H54 (cell line): ENCODE results near the gene CFAP107.
"Not testable (repeated sequence)": the region's sequence is repeated elsewhere in the genome, so short reads cannot be mapped to it uniquely, and the experiment has no call there.

ENCODE experiments used
- DNase-seq: peaks from one replicate; pipeline ENCODE4 v3.0.0; 2011; ENCODE audit warnings: low spot score, mixed read lengths; ENCODE audit not compliant: insufficient read length
- FAIRE-seq: peaks from 3 replicates; lab custom pipeline; 2011; peaks lifted over from hg19 to GRCh38; lab: Jason Lieb, UNC
- POLR2A ChIP-seq: IDR thresholded peaks from 2 replicates; pipeline ENCODE4 v1.6.1; 2011; ENCODE audit warnings: low read depth, mild to moderate bottlenecking, low read length

The CFAP107 gene

GRCh38 chr1:12717301-12717838, 28.6 kb upstream of the CFAP107 start:
- DNase-seq (no peak), FAIRE-seq (no peak)
- no peak for TF ChIP-seq POLR2A

GRCh38 chr1:12722626-12723025, 23.4 kb upstream of the CFAP107 start:
- no peak for TF ChIP-seq POLR2A
- no peak for DNase-seq
- FAIRE-seq, result no peak

- DNase-seq (no peak), FAIRE-seq (no peak)
- no peak for TF ChIP-seq POLR2A
These were observed 17.6 kb upstream of the CFAP107 start for GRCh38 chr1:12728391-12728790.

GRCh38 chr1:12730156-12730555, 15.8 kb upstream of the CFAP107 start:
- FAIRE-seq (no peak), DNase-seq (no peak)
- no peak for TF ChIP-seq POLR2A

DNA sequence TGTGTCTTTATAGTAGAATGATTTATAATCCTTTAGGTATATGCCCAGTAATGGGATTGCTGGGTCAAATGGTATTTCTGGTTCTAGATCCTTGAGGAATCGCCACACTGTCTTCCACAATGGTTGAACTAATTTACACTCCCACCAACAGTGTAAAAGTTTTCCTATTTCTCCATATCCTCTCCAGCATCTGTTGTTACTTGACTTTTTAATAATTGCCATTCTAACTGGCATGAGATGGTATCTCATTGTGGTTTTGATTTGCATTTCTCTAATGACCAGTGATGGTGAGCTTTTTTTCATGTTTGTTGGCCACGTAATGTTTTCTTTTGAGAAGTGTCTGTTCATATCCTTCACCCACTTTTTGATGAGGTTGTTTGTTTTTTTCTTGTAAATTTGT, 14.9 kb upstream of the CFAP107 start:
- FAIRE-seq, DNase-seq: not testable (repeated sequence)

- FAIRE-seq (no peak), DNase-seq (no peak)
- TF ChIP-seq POLR2A, result no peak
These were observed 11.3 kb upstream of the CFAP107 start for GRCh38 chr1:12734651-12735050.

DNA sequence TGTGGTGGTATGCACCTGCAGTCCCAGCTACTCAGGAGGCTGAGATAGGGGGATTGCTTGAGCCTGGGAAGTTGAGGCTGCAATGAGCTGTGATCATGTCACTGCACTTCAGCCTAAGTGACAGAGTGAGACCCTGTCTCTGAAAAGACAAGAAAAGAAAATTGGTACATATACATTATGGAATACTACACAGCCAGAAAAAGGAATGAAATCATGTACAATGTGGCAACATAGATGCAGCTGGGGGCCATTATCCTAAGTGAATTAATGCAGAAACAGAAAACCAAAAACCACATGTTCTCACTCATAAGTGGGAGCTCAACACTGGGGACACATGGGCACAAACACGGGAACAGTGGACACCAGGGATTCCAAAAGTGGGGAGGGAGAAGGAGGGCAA, 7.1 kb upstream of the CFAP107 start:
- TF ChIP-seq POLR2A, result no peak
- DNase-seq (no peak), FAIRE-seq (no peak)

DNA sequence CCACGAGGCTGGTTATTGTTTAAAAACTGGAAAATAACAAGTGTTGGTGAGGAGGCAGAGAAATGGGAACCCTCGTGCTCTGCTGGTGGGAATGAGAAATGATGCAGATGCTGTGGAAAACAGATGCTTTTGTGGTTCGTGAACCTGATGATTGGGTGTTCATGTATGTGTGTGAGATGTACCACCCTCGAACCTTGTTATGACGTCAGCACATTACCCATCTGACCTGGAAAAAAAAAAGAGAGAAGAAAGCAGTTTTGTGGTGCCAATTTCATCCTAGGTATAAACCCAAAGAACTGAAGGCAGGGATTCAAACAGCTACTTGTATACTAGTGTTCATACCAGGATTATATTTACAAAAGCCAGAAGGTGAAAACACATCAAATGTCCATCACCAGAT, 6.4 kb upstream of the CFAP107 start:
- no peak for TF ChIP-seq POLR2A
- FAIRE-seq, result no peak
- no peak for DNase-seq

- FAIRE-seq, result no peak
- no peak for DNase-seq
- TF ChIP-seq POLR2A, result no peak
These were observed 4.1 kb upstream of the CFAP107 start for GRCh38 chr1:12741946-12742345.

DNA sequence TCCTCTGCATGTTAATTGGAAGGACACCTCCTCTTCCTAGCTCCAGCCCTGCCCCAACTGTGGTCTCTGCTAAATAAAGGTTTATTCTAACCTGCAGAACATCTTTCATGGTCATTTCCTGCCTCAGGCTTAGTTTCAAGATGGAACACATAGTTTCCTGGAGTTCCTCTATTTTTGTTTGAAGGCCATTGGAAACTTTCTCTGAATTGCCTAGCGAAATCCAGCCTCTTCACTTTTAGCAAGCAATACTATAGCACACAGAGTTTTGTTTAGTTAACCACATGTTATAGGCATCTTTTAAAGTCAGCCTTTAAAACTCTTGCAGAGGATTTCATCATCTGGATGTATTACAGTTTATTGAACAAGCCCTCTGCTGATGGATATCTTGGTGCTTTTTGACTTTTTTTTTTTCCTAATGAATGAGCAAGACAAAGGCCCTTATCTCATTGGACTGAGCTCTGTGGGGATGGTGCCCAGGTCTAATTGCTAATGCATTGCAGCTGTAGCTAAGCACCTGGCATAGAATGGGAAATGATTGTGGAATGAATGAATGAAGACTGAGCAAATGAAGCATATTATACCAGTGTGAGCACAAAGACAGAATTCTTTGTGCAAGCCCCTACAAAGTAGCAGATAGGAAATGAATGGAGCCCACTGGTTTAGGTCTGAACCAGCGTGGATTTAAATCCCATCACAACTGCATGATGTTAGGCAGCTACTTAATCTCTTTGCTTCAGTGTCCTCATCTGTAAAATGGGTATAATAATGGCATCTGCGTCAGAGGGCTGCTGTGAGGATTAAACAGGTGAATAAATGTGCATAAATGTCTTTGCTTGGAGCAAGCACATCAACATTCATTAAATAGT, 641 bp upstream of the CFAP107 start:
- TF ChIP-seq POLR2A, result no peak
- DNase-seq (no peak), FAIRE-seq (no peak)

DNA sequence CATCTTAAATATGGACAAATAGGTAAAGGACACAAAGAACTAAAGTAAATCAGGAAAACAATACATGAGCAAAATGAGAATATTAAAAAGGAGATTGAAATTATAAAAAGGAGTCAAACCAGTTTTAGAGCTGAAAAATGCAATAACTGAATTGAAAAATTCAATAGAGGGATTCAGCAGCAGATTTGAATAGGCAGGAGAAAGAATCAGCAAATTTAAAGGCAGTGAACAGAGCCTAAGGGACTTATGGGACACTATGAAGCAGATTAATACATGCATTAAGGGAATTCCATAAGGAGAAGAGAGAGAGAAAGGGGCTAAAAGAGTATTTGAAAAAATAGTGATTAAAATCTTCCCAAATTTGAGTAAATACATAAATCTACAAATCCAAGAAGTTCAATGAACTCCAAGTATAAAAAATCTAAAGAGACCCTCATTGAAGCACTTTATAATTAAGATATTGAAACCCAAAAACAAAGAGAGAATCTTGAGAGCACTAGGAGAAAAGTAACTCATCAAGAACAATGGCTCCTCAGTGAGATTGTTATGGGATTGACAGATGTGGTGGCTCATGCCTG, 2.9 kb downstream of the CFAP107 start:
- no peak for TF ChIP-seq POLR2A
- no peak for FAIRE-seq
- DNase-seq, result no peak

DNA sequence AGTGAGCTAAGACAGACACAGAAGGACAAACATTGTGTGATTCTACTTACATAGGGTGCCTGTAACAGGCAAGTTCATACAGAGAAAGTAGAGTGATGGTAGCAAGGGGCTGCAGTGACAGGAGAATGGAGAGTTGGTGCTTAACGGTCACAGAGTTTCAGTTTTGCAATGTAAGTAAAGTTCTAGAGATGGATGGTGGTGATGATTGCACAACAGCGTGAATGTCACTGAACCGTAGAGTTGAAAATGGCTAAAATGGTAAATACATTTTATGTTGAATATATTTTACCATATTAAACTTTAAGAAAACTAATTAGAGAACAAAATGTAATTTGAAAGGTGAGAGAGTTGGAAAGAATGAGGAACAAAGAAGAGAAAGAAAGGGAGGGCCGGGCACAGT, 8.7 kb downstream of the CFAP107 start:
- DNase-seq (no peak), FAIRE-seq (no peak)
- no peak for TF ChIP-seq POLR2A

GRCh38 chr1:12756273-12756672, 10.3 kb downstream of the CFAP107 start:
- FAIRE-seq, result no peak
- DNase-seq, result no peak
- TF ChIP-seq POLR2A, result no peak

DNA sequence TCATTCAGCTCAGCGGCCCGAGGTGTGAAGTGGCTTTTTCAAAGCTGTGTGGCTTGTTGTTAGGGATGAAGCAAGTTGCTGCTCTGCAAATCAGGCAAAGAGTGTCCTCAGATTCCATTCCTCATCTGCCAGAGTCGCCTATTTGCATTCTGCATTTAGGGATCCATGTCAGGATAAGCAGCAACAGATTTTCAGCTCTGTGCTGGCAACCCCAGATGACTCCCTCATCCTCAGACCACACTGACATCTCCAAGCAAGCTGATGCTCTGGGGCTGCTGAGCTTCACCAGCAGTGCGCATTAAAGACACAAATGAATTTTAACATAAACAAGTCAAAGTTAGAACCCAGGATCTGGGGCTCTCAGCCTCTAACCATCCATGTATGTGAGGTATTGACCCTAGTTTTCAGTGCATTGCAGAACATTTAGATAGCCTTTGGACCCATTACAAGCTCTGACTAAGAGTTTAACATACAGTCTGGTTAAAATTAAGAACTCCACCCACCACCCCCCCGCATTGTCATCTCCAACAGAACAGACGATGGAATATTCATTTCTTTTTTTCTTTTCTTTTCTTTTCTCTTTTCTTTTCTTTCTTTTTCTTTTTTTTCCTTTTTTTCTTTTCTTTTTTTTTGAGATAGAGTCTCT, 10.9 kb downstream of the CFAP107 start:
- FAIRE-seq (no peak), DNase-seq (no peak)
- no peak for TF ChIP-seq POLR2A
